Upper lobe of right lung (tissue), 1 donor: ENCODE data around the gene CDC42EP3. TPM values are rescaled to one million over a fixed set of nuclear protein-coding genes. Genes with fewer than 3 reads are reported as not detected.

Experiments
- ATAC-seq: fragments of 200-7000 bp; cut with Tn5 transposase; one replicate; pipeline ENCODE4 v1.9.1; 2020; ENCODE audit warnings: mild to moderate bottlenecking, moderate library complexity
- DNase-seq: peaks from one replicate; pipeline ENCODE4 v3.0.0-alpha.2; 2020
- H3K27ac ChIP-seq: fragments of 200-600 bp; one replicate; pipeline ENCODE4 v1.8.0; 2022
- H3K27me3 ChIP-seq: fragments of 200-600 bp; one replicate; pipeline ENCODE4 v1.8.0; 2022; ENCODE audit warnings: mild to moderate bottlenecking
- H3K36me3 ChIP-seq: fragments of 200-600 bp; one replicate; pipeline ENCODE4 v1.8.0; 2022
- H3K4me1 ChIP-seq: fragments of 200-600 bp; one replicate; pipeline ENCODE4 v1.8.0; 2022
- H3K4me3 ChIP-seq: fragments of 200-600 bp; one replicate; pipeline ENCODE4 v1.8.0; 2022; ENCODE audit warnings: mild to moderate bottlenecking
- H3K9me3 ChIP-seq: fragments of 200-600 bp; one replicate; pipeline ENCODE4 v1.8.0; 2022
- CTCF ChIP-seq: fragments of 200-600 bp; IDR thresholded peaks from one replicate; pipeline ENCODE4 v1.8.0; 2022; ENCODE audit warnings: antibody characterized with exemption
- intact Hi-C: fragments of 100-400 bp; cut with DNase I; formaldehyde crosslinking; loops from one replicate; pipeline ENCODE4 v1.11.0; 2022
- total RNA-seq: library from RNA; stranded (reverse); fragmentation: NEBNext Ultra II Directional; extraction: Animal tissue kit (Norgen Biotek cat#: 25700); gene quantifications from one replicate; pipeline ENCODE4 v1.2.1, GENCODE V29; 2021
- donor health status: DM: no; HTN: yes; CAD: no; lungs with severe emphysema.

The CDC42EP3 gene
- total RNA-seq, 1 donor from 2014 or later: 71.1 TPM

GRCh38 chr2:37650548-37651093 lies 20.8 kb downstream of the CDC42EP3 start:
- intact Hi-C loops: no loop called here
- no peaks in the 10 kb centered on the region for H3K9me3 ChIP-seq
- H3K36me3 ChIP-seq: peaks cover 9% of the 10 kb centered on the region
- ATAC-seq: no peak
- peaks cover 77% of the 10 kb centered on the region for H3K4me1 ChIP-seq
- no peak for DNase-seq
- peak overlapping the region; percentile 7 for H3K27ac ChIP-seq
- no peak for TF ChIP-seq CTCF
- no peak overlapping the region for H3K4me3 ChIP-seq
- H3K27me3 ChIP-seq: no peaks in the 10 kb centered on the region

GRCh38 chr2:37649518-37649917 lies 21.9 kb downstream of the CDC42EP3 start:
- intact Hi-C loops: no loop called here
- no peaks in the 10 kb centered on the region for H3K9me3 ChIP-seq
- no peak for TF ChIP-seq CTCF
- peak overlapping the region; percentile 7 for H3K27ac ChIP-seq
- DNase-seq (no peak), ATAC-seq (no peak)
- H3K4me3 ChIP-seq: no peak overlapping the region
- H3K36me3 ChIP-seq: peaks cover 20% of the 10 kb centered on the region
- H3K27me3 ChIP-seq: no peaks in the 10 kb centered on the region
- H3K4me1 ChIP-seq: peaks cover 71% of the 10 kb centered on the region

GRCh38 chr2:37648331-37649011 lies 23.0 kb downstream of the CDC42EP3 start:
- intact Hi-C loops: no loop called here

GRCh38 chr2:37647971-37648330 lies 23.5 kb downstream of the CDC42EP3 start:
- Histone ChIP-seq H3K27me3 (no peaks in the 10 kb centered on the region), H3K36me3 (peaks cover 29% of the 10 kb centered on the region), H3K9me3 (no peaks in the 10 kb centered on the region), H3K27ac (peak overlapping the region; percentile 79), H3K4me1 (peaks cover 69% of the 10 kb centered on the region), H3K4me3 (no peak overlapping the region)
- ATAC-seq (no peak), DNase-seq (no peak)
- intact Hi-C loops: no loop called here
- TF ChIP-seq CTCF: no peak

More at GRCh38 chr2:37648331-37649011, 23.0 kb downstream of the CDC42EP3 start:
- peak overlapping the region; percentile 79 for H3K27ac ChIP-seq
- peaks cover 69% of the 10 kb centered on the region for H3K4me1 ChIP-seq
- ATAC-seq (peak; percentile 86), DNase-seq (peak; percentile 78)
- peaks cover 27% of the 10 kb centered on the region for H3K36me3 ChIP-seq
- no peaks in the 10 kb centered on the region for H3K9me3 ChIP-seq
- no peaks in the 10 kb centered on the region for H3K27me3 ChIP-seq
- no peak overlapping the region for H3K4me3 ChIP-seq
- TF ChIP-seq CTCF: peak; percentile 47

- no peaks in the 10 kb centered on the region for H3K9me3 ChIP-seq
- H3K27ac ChIP-seq: no peak overlapping the region
- H3K27me3 ChIP-seq: no peaks in the 10 kb centered on the region
- H3K4me1 ChIP-seq: peaks cover 49% of the 10 kb centered on the region
- no peak for TF ChIP-seq CTCF
- peaks cover 30% of the 10 kb centered on the region for H3K36me3 ChIP-seq
- intact Hi-C loops: no loop called here
- DNase-seq: no peak
- no peak for ATAC-seq
- H3K4me3 ChIP-seq: no peak overlapping the region
These were observed 25.6 kb downstream of the CDC42EP3 start for GRCh38 chr2:37645836-37646235.
